ENCODE results near the gene RHBDF1.

RHBDF1 gene

DNA sequence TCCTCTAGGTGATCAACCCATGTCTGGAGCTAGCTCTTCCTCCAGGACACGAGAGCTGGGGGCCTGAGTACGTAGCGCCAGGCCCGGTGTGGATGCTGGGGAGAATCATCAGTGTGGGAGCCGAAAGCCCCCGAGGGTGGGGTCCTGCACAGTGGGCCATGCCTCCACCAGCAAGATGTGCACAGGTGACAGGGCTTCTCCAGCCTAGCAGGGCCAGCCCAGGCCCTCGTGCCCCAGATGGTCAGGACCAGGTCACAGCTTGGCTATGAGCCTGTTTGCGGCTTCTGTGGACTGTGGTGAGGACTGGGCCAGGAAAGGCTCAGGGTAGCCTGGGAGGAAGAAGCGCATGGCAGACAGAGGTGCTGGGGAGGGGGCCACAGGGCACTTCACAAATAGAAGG lies 13.4 kb upstream of the RHBDF1 start:
- TF ChIP-seq, protein P1, sequence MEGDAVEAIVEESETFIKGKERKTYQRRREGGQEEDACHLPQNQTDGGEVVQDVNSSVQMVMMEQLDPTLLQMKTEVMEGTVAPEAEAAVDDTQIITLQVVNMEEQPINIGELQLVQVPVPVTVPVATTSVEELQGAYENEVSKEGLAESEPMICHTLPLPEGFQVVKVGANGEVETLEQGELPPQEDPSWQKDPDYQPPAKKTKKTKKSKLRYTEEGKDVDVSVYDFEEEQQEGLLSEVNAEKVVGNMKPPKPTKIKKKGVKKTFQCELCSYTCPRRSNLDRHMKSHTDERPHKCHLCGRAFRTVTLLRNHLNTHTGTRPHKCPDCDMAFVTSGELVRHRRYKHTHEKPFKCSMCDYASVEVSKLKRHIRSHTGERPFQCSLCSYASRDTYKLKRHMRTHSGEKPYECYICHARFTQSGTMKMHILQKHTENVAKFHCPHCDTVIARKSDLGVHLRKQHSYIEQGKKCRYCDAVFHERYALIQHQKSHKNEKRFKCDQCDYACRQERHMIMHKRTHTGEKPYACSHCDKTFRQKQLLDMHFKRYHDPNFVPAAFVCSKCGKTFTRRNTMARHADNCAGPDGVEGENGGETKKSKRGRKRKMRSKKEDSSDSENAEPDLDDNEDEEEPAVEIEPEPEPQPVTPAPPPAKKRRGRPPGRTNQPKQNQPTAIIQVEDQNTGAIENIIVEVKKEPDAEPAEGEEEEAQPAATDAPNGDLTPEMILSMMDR (IDR thresholded peaks at IDR 0.05), result no peak
- no peak for DNase-seq (ENCODE audit: low spot score)
- H3K4me3 ChIP-seq, result no peak overlapping the region
- H3K27ac ChIP-seq, result peak overlapping the region; percentile 78 to 85

DNA sequence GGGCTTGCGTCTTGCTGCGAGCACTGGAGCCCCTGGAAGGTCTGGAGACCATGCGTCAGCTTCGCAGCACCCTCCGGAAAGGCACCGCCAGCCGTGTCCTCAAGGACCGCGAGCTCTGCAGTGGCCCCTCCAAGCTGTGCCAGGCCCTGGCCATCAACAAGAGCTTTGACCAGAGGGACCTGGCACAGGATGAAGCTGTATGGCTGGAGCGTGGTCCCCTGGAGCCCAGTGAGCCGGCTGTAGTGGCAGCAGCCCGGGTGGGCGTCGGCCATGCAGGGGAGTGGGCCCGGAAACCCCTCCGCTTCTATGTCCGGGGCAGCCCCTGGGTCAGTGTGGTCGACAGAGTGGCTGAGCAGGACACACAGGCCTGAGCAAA lies 13.0 kb upstream of the RHBDF1 start:
- DNase-seq (ENCODE audit: low spot score), result no peak

DNA sequence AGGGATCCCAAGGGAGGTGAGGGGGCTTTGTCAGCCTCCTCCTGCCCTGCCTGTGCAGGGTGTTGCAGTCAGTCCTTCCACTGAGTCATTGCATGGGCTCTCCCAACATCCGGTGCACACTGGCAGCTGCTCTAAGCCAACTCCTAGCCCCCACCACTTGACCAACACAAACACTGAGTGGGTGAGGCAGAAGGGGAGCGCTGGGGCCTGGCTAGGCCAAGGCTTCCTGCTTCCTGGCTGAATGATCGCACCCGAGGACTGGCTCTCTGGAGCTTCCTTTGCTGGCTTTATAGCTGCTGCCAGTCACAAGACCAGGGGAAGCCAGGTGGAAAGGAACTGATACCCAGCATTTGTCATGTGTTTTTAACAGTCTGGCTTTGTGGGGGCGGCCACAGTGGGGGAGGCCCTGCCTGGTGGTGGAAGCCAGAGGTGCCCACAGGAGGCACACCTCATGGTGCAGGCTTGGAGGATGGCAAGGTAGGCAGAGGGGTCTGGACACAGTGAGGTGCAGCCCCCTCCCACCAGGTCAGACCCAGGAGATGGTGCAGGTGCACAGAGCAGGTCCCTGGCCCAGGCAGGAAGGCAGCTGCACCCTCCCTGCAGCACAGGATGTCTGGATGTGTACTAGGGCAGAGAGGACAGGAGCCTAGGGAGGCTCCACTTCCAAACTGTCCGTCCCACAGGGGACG lies 12.4 kb upstream of the RHBDF1 start:
- peak overlapping the region; percentile 78 to 85 for H3K27ac ChIP-seq
- DNase-seq (ENCODE audit: low spot score), result peak; percentile 96
- H3K4me3 ChIP-seq, result peak overlapping the region; percentile 7

More for the DNA sequence above, 13.0 kb upstream of the RHBDF1 start:
- H3K4me3 ChIP-seq, result peak overlapping the region; percentile 7
- peak overlapping the region; percentile 78 to 85 for H3K27ac ChIP-seq
- TF ChIP-seq, protein P1 (IDR thresholded peaks at IDR 0.05), result no peak

DNA sequence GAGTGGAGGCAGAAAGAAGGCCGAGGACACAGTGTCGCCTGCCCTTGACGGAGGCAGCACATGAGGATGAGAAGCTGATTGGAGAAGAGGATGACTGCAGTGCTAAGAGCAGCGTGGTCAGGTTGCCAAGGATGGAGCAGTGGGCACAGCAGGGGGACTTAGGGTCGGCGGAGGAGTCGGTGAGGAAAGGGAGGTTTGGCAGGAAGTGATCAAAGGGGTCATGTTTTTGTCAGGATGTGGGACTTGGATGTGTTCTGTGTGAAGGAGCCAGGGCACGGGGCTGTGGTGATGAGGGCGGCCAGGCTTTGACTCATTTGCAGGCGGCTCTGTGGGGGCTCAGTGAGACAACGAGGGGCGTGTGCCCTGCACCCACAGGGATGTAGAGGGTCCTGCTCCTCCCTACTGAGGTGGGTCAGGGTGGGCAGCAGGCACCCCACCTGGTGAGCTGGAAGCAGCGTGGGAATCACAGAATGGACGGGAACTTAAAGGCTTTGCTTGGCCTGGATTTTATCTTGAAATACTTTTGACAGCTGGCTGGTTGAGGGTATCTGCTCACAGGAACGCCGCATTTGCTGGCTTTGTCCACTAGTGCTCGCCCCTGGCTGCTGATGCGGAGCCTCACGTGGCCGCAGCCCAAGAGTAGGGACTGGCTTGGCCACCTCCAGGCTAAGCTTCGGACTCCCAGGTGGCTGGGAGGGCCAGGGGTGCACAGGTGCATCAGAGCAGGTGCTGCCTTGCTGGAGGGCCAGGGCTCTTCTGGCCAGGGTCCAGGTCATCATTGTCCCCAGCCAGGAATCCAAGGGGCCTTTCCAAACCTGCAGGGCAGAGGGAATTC lies 11.6 kb upstream of the RHBDF1 start:
- H3K4me3 ChIP-seq, result peak overlapping the region; percentile 2
- no peak for DNase-seq (ENCODE audit: low spot score)
- TF ChIP-seq, protein P1 (IDR thresholded peaks at IDR 0.05), result no peak

More for the DNA sequence above, 12.4 kb upstream of the RHBDF1 start:
- TF ChIP-seq, protein P1 (IDR thresholded peaks at IDR 0.05), result no peak

DNA sequence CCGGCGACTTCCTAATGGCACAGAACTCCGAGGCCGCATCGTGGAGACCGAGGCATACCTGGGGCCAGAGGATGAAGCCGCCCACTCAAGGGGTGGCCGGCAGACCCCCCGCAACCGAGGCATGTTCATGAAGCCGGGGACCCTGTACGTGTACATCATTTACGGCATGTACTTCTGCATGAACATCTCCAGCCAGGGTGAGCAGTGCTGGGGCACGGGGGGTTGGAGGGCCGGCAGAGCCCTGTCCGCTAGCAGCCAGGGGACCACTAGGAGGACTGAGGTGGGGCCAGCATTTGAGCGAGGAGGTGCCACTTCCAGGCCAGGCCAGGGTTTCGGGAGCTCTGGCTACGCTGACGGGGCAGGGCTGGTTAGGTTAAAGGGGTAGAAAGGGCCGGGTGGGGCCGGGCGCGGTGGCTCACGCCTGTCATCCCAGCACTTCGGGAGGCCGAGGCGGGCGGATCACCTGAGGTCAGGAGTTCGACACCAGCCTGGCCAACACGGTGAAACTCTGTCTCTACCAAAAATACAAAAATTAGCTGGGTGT lies 10.7 kb upstream of the RHBDF1 start:
- TF ChIP-seq, protein P1 (IDR thresholded peaks at IDR 0.05), result no peak
- peak overlapping the region; percentile 78 to 85 for H3K27ac ChIP-seq
- DNase-seq (ENCODE audit: low spot score), result no peak
- no peak overlapping the region for H3K4me3 ChIP-seq

More for the DNA sequence above, 11.6 kb upstream of the RHBDF1 start:
- peak overlapping the region; percentile 78 to 85 for H3K27ac ChIP-seq

DNA sequence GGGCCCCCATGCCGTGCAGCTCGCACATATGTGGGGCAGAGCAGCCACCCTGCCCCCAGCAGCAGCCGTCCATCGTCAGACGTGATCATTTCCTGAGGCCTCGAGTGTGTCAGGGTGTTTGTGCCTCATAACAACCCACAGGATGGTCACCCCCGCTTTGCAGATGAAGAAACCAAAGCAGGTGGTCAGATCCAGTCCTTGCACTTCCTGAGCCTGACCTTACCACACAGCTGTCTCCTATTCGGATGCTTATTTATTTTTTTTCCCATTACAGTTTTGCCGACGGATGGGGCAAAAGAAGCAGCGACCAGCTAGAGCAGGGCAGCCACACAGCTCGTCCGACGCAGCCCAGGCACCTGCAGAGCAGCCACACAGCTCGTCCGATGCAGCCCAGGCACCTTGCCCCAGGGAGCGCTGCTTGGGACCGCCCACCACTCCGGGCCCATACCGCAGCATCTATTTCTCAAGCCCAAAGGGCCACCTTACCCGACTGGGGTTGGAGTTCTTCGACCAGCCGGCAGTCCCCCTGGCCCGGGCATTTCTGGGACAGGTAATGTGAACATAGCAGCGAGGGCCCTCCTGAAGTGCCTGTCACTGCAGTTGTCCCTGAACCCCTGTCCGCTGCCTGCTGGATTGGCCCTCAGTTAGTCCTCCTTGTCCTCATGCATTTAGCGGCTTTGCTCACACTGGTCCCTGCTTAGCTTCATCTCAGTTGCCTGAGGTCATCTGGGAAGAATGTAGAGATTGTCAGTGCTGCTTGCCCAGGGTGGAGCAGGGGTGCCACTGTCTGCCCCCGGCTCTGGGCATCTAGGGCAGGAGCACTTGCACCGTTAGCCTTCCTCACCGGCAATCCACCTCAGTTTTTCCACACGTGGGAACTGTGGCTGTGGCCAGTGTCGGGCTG lies 7.0 kb upstream of the RHBDF1 start:
- no peak for DNase-seq (ENCODE audit: low spot score)
- TF ChIP-seq, protein P1 (IDR thresholded peaks at IDR 0.05), result no peak
- peak overlapping the region; percentile 89 for H3K4me3 ChIP-seq
- H3K27ac ChIP-seq, result peak overlapping the region; percentile 99 to 100
